GM21381 (cell line): ENCODE measurements around the gene MEGF10.
A peak's percentile ranks its signal among the peaks of the same experiment; 100 is the strongest.
"Not testable (repeated sequence)": the region's sequence is repeated elsewhere in the genome, so short reads cannot be mapped to it uniquely, and the experiment has no call there.

ENCODE experiments used
- ATAC-seq: cut with Tn5 transposase; IDR thresholded peaks from one replicate; pipeline ENCODE4 v1.9.1; 2021; ENCODE audit warnings: mild to moderate bottlenecking, moderate library complexity; ENCODE audit not compliant: unreplicated experiment

MEGF10 gene

DNA sequence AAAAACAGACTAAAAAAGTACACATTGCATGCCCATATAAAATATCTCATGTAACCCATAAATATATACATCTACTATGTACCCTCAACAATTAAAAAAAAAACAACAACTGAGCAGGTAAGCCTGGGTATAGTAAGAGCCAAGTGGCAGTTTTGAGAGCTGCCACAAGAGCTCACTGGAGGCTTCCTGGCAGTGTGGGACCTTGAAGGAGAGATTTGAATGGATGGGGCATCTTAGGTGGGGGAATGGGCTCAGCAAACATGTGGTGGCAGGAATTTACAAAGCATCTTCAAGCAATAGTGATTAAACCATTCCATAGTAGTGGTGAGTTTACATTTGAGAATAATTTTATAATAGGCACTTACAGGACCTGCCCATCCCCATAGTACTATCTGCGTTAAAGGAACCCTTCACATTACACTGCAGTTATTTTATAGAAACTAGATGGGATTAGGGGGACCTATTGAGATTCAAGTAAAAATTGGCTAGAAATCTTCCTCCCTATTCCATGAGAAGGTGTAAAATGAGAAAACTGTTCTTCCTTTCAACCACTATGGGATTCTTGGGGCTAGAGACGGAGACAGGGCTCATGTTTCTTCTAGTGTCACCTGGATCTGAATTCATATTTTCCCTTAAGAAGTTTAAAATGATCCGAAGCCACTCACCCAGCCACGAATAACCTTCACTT lies 6.9 kb downstream of the MEGF10 start:
- no peak for ATAC-seq

DNA sequence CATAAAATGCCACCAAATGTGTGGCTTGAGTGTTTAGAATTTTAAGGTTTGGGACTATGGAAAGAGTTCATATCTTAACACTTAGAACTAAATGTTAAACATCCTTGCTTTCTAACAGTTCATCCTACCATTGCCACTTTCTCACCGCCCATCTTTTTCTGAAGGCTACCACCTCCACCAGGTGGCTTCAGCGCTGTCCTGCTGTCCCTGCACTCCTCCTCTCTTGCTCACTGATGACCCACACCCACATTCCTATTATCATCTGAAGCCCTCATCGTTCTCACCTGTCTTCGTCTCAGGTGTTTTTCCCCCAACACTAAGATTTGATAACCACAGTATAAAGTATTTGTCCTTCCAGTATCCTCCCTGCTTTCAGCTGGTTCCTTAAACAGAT lies 7.4 kb downstream of the MEGF10 start:
- no peak for ATAC-seq

DNA sequence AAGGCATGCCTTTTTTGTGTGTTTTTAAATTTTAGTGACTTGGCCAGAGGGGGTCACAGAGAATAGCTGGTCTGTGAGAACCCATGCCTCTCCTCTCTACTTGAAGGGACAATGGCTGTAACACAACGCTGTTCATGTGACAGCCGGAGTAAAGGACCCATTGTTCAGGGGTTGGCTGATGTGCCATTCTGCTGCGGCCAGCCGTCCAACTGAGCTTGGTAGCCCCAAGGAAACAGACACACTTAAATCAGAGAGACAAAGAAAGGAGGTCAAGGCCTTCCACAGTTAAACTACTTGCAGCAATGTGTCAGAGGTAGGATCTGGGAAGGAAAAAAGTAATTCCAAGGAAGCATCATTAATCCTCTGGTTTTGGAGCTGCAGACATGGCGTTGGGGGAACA lies 8.1 kb downstream of the MEGF10 start:
- no peak for ATAC-seq

- no peak for ATAC-seq
Measured at GRCh38 chr5:127299678-127300077, 9.1 kb downstream of the MEGF10 start.

DNA sequence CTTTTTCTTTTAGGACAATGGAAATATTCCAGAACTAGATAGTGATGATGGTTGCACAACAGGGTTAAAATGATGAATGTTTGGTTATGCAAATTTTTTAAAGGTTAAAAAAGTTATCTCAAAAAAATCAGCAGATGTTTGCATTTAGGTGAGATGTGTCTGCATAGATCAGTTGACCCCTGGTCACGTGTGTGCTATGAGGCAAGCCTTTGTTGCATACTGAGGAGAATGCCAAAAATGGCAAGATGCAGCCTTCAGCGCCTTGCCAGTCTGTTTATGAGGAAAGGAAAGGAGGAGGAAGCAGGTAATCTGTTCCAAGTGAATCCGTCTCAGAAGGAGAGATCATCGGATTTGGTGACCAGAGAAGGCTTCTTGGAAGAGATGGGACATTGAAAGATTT lies 11.9 kb downstream of the MEGF10 start:
- ATAC-seq: no peak

GRCh38 chr5:127303404-127303803 lies 12.8 kb downstream of the MEGF10 start:
- ATAC-seq: no peak

DNA sequence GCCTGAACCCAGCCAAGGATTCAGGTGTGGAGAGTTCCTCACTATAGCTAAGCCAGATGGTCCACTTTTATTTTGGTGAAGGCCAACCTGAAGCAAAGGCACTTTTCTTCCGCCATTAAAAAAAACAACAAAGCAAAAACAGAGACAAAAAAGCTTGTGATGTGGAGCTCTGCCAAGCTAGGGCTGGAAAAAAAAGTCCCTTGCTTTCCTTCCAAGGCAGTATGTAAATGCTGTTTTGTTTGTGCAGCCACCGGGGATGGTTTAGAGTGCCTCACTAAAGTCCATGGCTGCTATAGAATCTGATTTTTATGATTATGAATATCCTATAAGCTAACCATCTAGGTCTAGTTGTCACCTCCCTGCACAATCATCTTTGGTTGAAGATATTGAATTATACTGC lies 14.9 kb downstream of the MEGF10 start:
- no peak for ATAC-seq

GRCh38 chr5:127306036-127306435 lies 15.4 kb downstream of the MEGF10 start:
- no peak for ATAC-seq

DNA sequence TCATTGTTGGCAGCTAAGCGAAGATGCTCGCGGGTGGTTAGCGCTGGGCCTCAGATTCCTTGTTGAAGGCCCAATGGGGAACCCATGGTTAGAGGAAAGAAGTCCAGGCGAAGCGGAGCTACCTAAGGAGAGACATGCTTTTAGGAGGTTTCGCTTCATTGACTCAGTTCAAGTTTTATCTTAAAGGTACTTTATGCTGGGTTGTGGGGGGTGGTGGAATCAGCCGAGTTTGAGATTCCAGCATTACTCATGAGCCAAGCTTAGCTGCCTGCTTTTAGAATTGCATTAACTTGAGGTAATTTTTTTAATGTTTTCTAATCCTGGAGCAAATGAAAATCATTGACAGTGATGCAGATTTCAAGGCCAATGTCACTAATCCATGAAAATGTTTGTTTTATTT lies 16.1 kb downstream of the MEGF10 start:
- no peak for ATAC-seq

- no peak for ATAC-seq
Measured at GRCh38 chr5:127307868-127308267, 17.3 kb downstream of the MEGF10 start.

GRCh38 chr5:127308325-127308724 lies 17.7 kb downstream of the MEGF10 start:
- ATAC-seq: not testable (repeated sequence)

- no peak for ATAC-seq
Measured at GRCh38 chr5:127308945-127309344, 18.3 kb downstream of the MEGF10 start.

DNA sequence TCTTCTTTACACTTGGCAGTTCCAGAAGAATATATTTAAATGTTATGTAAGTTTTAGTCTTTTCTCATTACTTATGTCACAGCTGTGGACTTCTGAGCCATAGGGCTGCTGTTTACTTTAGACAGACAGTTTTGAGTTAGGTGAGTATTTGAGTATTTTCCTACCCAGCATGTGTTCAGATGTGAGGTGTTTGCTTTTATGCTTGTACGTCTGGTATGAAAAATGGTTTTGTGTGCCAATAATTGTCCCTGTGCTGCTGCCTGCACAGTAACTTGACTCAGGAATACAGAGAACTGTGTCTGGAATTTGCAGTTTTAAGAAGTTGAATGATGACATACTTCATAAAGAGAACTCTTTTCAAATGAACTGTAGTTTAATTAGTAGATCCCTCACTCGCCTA lies 20.8 kb downstream of the MEGF10 start:
- ATAC-seq: no peak

DNA sequence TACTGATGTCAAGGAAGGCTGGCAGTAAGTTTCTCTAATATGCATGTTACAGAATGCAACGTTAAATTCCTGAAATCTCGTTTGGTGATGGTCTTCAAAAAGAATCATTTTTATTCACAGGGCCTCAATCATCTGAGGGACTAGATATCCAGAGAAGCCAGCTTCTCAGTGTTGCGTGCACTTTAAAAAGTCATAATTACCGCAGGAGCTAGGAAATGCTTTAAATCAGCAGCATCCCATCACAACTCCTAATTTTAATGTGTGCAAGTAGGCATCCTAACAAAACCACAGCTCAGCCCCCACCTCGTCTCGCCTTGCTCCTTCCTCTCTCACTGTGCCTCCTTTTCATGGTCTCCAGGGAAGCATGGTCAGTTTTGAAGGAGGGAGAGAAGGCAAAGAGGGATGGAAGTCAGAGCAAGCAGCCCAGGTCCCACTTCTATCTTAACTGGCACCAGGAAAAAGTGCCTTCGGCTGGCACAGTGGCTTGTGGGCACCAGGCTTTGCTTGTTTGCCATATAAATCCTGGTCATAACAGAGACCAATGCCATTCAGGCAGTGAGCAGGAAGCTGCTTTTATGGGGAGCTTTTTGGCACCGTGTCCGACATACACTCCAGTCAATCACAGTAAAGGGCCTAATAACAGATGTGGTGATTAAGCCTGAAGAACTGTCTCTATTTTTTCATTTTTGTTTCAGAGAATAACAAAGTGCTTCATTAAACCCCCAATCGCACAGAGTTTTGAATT lies 21.4 kb downstream of the MEGF10 start:
- no peak for ATAC-seq

DNA sequence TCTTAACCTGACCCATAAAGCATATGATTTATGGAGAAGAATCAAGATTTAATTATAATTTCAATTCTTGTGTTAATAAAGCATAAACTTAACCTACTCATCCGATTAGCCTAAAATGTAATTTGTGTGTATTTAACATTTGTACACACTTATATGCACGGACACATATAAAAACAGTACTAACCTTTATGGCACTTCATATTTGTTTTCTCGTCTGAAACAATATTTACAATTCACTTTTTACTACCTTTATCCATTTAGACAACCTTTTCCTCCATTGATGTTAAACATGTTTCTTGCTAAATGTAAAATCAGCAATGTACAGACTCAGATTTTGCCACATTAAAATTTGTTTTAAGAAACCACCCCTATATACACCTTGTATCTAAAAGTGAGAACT lies 22.8 kb downstream of the MEGF10 start:
- no peak for ATAC-seq

DNA sequence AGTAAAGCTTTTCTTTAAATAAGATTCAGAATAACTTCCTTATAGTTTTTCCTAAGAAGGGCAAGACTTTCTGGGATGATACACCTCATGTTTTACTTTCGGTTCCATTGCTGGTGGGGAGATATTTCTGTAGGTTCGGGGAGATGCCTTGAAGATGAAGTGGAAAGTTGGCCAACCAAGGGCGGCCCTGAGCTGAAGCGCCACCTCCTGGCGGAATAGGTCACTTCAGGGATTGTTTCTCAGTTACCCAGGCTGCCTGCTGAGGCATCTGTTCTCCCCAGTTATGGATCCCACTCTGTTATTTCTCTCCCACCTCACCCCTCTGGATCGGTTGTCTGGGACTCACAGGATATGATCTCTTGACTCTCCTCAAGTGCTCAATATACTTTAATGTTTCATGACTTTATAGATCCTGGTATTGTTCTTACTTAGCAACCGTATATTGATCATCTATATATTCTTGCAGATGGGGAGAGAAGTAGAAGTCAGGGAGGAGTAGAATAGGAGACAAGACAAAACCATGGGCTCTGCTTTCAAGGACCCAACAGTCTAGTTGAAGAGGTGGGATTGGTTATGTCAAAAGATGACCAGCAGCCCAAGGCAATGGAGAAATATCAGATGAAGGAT lies 23.4 kb downstream of the MEGF10 start:
- peak; percentile 96 for ATAC-seq

DNA sequence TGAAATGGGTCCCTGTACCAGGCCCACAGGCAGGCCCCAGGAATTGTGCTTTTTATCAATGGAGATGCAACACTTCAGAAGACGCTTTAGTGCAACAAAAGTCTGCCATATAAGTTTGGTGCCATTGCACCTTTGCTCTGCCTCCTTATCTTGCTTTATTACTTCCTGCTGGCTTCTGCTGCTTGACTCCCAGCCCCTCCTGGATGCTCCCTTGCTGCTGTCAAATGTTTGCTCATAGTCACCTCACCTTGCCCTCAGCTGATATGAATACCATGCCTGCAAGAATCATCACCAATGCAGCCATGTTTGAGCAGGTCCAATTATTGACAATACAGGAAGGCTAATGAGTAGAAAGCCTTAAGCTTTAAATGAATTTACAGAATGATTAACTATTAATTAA lies 25.4 kb downstream of the MEGF10 start:
- ATAC-seq: no peak

GRCh38 chr5:127317385-127317784 lies 26.8 kb downstream of the MEGF10 start:
- ATAC-seq: not testable (repeated sequence)

DNA sequence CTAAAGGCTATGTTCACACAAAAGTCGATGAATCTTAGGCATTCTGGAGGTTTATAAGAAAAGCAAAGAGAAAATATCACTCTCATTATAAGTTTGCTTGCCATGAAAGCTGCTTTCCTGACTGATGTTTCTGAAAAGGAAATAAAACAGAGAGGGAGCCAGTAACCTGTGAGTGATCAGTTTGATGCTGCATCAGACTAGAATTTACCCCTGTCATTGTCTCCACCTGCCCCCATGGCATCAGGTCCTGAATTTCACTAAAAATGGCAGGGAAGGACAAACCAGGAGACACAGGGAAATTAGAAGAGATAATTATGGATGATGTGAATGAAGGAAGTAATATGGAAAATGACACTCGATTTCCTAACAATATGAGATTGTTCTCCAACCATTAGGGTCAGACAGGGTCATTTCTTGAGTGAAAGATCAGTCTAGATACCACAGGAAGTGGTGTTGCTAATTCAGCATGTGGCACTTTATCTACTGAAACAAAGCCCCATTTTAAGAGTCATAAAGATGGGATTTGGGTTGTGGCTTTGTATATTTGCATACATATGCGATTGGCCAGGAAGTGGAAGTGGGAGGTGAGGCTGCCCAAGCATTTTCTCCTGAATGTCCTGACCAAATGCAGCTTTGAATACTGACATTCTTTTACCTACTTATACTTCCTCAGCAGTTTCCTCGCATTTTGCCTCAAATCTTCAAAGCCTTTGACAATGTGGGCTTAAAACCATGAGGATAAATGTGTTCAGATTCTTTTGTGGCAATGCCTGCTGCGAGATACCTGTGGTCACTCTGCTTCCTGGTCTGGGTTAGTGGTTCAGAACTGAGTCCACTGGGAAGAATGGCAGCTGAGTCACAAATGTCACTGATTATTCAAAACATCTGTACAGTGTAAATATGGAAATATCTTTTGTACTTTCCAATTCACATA lies 29.7 kb downstream of the MEGF10 start:
- peak; percentile 95 for ATAC-seq

- ATAC-seq: no peak
Measured at GRCh38 chr5:127321465-127321864, 30.9 kb downstream of the MEGF10 start.

DNA sequence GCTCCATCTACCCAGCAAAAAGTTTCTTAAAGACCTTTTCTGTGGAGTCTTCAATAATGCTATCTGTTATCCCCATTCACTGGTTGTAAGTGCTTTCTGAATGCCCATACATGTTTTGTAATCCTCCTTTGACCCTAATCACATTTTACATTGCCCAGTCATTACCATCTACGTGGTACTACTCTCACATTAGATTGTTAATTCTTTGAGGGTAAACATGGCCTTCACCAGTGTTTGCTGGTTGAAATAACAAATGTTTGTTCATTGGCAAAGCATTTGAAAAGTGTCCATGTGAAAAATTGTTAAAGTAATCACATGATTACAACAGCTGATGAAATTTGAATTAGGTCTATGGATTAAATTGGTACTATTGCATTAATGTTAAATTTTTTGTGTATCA lies 31.8 kb downstream of the MEGF10 start:
- ATAC-seq: no peak
